ENCODE data around the gene FOXC2. TPM values are rescaled to one million over a fixed set of nuclear protein-coding genes. Genes with fewer than 3 reads are reported as not detected.

The FOXC2 gene
- polyA plus RNA-seq, 1 of the 3 experiments (the other 2 are of a cell fraction): 1.3 TPM

- H3K9me2 ChIP-seq: no peaks in the 10 kb centered on the region
- H3K36me3 ChIP-seq (replicated peaks in 1 of 2; ENCODE audit: control insufficient read depth in 1 of 2, insufficient read depth in 2 of 2, low read length in 1 of 2): peaks cover 7 to 17% of the 10 kb centered on the region in 2 experiments
- no peaks in the 10 kb centered on the region for H3K79me2 ChIP-seq (ENCODE audit: insufficient read depth)
- no peaks in the 10 kb centered on the region for H3K4me1 ChIP-seq (ENCODE audit: control insufficient read depth in 1 of 2, insufficient read depth in 2 of 2, low read depth in 1 of 2, low read length in 1 of 2)
- H3K27me3 ChIP-seq (ENCODE audit: insufficient read depth): no peaks in the 10 kb centered on the region
- H3F3A ChIP-seq (replicated peaks; ENCODE audit: insufficient read depth): no peaks in the 10 kb centered on the region
- H3K9ac ChIP-seq: no peak overlapping the region
- ChIA-PET CTCF (interaction anchor here (0.7 to 4.4 kb wide), 3 partner anchors 14 to 30 kb away, joined by 3 to 48 read pairs (median 4); no protein-coding TSS in a partner anchor), POLR2A (no interaction called here)
- no peak overlapping the region for H2AFZ ChIP-seq (ENCODE audit: low read depth)
- H3K4me3 ChIP-seq (ENCODE audit: low read depth in 2 of 2, low read length in 1 of 2): no peak overlapping the region
- no peak overlapping the region for H3K27ac ChIP-seq (ENCODE audit: low read depth in 2 of 2, low read length in 1 of 2)
- H3K4me2 ChIP-seq: no peak overlapping the region
- no peak for TF ChIP-seq SIN3A (IDR thresholded peaks at IDR 0.05; ENCODE audit: borderline replicate concordance, low read depth, low read length)
- TF ChIP-seq JUND (IDR thresholded peaks at IDR 0.05): no peak
- no peak for TF ChIP-seq RAD21 (IDR thresholded peaks at IDR 0.05; ENCODE audit: low read length)
- H3K9me3 ChIP-seq: no peaks in the 10 kb centered on the region
- DNase-seq: no peak
- no peaks in the 10 kb centered on the region for H4K20me1 ChIP-seq (ENCODE audit: insufficient read depth)
- WGBS (ENCODE audit: low lambda C conversion rate): 93% methylated on average over 8 of the region's 8 CpGs
Observed at GRCh38 chr16:86533076-86533475, 33.6 kb upstream of the FOXC2 start.

- Histone ChIP-seq H2AFZ (ENCODE audit: low read depth) (no peak overlapping the region), H3K36me3 (replicated peaks in 1 of 2; ENCODE audit: control insufficient read depth in 1 of 2, insufficient read depth in 2 of 2, low read length in 1 of 2) (peaks cover 7 to 25% of the 10 kb centered on the region in 2 experiments), H3K4me3 (ENCODE audit: low read depth in 2 of 2, low read length in 1 of 2) (no peak overlapping the region), H3K4me2 (no peak overlapping the region), H3K4me1 (ENCODE audit: control insufficient read depth in 1 of 2, insufficient read depth in 2 of 2, low read depth in 1 of 2, low read length in 1 of 2) (no peaks in the 10 kb centered on the region), H3K79me2 (ENCODE audit: insufficient read depth) (no peaks in the 10 kb centered on the region), H3K9me3 (no peaks in the 10 kb centered on the region), H3K27ac (ENCODE audit: low read depth in 2 of 2, low read length in 1 of 2) (no peak overlapping the region), H3K9ac (no peak overlapping the region), H3K9me2 (no peaks in the 10 kb centered on the region), H4K20me1 (ENCODE audit: insufficient read depth) (no peaks in the 10 kb centered on the region), H3F3A (replicated peaks; ENCODE audit: insufficient read depth) (no peaks in the 10 kb centered on the region), H3K27me3 (ENCODE audit: insufficient read depth) (no peaks in the 10 kb centered on the region)
- no peak for DNase-seq
- 89% methylated on average over 8 of the region's 8 CpGs for WGBS (ENCODE audit: low lambda C conversion rate)
- TF ChIP-seq USF2 (IDR thresholded peaks at IDR 0.05; ENCODE audit: borderline replicate concordance, low read depth, low read length) (no peak), ZBTB33 (IDR thresholded peaks at IDR 0.05; ENCODE audit: borderline replicate concordance, low read depth) (no peak), MAX (IDR thresholded peaks at IDR 0.05; ENCODE audit: low read depth) (no peak), EZH2phosphoT487 (IDR thresholded peaks at IDR 0.05; ENCODE audit: borderline replicate concordance, low read depth) (no peak), RFX5 (IDR thresholded peaks at IDR 0.05; ENCODE audit: low read length) (no peak), FOSL2 (IDR thresholded peaks at IDR 0.05; ENCODE audit: borderline replicate concordance, low read depth) (no peak), MXI1 (IDR thresholded peaks at IDR 0.05; ENCODE audit: low read depth, low read length) (no peak), USF1 (IDR thresholded peaks at IDR 0.05; ENCODE audit: borderline replicate concordance, low read depth) (no peak), YY1 (IDR thresholded peaks at IDR 0.05; ENCODE audit: low read depth) (no peak), POLR2AphosphoS5 (IDR thresholded peaks at IDR 0.05; ENCODE audit: low read depth, low read length) (no peak), GATA2 (CRISPR knock-in tag; IDR thresholded peaks at IDR 0.05) (no peak), NFIC (IDR thresholded peaks at IDR 0.05; ENCODE audit: borderline replicate concordance) (no peak), MEF2A (IDR thresholded peaks at IDR 0.05; ENCODE audit: borderline replicate concordance, low read depth) (no peak), TEAD4 (IDR thresholded peaks at IDR 0.05; ENCODE audit: borderline replicate concordance, insufficient read depth) (no peak), PBX3 (IDR thresholded peaks at IDR 0.05) (no peak)
- ChIA-PET POLR2A (no interaction called here), CTCF (interaction anchor here (4.4 kb wide), 1 partner anchor 15 kb away, joined by 48 read pairs; no protein-coding TSS in a partner anchor)
Observed at GRCh38 chr16:86533767-86534351, 32.8 kb upstream of the FOXC2 start.

All from SK-N-SH (cell line).